GM18508 (cell line): ENCODE results near the gene ST8SIA5.
"Not testable (repeated sequence)": the region's sequence is repeated elsewhere in the genome, so short reads cannot be mapped to it uniquely, and the experiment has no call there.

ENCODE experiments used
- ATAC-seq: cut with Tn5 transposase; IDR thresholded peaks from one replicate; pipeline ENCODE4 v1.9.1; 2021; ENCODE audit warnings: moderate number of reproducible peaks; ENCODE audit not compliant: insufficient read depth, unreplicated experiment

Gene ST8SIA5, protein sequence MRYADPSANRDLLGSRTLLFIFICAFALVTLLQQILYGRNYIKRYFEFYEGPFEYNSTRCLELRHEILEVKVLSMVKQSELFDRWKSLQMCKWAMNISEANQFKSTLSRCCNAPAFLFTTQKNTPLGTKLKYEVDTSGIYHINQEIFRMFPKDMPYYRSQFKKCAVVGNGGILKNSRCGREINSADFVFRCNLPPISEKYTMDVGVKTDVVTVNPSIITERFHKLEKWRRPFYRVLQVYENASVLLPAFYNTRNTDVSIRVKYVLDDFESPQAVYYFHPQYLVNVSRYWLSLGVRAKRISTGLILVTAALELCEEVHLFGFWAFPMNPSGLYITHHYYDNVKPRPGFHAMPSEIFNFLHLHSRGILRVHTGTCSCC

DNA sequence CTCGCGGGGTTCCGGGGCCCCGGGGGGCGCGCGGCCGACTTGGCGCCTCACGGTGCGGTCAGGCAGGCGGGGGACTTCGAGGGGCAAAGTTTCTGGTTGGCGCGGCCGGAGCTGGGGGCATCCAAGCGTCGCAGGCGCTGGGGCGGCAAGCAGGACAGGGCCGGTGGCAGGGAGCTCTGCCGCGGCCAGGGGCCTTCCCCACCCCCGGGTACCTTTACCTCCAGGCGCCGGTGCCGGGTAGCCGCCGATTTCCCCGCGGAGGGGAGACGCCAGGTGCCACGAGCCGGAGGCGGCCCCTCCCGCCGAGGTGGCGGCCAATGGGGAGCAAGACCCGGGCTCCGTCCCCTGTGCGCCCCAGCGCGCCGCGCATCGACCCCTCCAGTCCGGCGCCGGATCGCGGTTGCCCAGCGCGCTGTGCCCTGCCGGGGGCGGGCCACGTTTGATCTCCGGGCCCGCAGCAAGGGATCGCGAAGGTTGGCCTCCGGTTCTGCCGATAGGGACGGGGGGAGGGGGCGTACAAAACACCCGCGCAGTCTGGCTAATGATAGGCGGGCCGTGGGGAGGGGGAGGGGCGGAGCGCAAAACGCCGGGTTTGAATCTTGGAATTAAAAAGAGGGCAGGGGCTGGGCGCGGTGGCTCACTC is at the start of gene ST8SIA5:
Gene ST8SIA5 (minus strand): TSS at position 495 of the 643 bp plus-strand sequence. CDS start 545 bp downstream, outside the sequence.
- ATAC-seq, result no peak

GRCh38 chr18:46795945-46796344 is 39.1 kb upstream of the ST8SIA5 start:
- not testable (repeated sequence) for ATAC-seq

- no peak for ATAC-seq
Measured at GRCh38 chr18:46794607-46795006, 37.8 kb upstream of the ST8SIA5 start.

GRCh38 chr18:46793565-46793964 is 36.7 kb upstream of the ST8SIA5 start:
- ATAC-seq, result no peak

GRCh38 chr18:46789088-46789487 is 32.2 kb upstream of the ST8SIA5 start:
- ATAC-seq, result no peak

DNA sequence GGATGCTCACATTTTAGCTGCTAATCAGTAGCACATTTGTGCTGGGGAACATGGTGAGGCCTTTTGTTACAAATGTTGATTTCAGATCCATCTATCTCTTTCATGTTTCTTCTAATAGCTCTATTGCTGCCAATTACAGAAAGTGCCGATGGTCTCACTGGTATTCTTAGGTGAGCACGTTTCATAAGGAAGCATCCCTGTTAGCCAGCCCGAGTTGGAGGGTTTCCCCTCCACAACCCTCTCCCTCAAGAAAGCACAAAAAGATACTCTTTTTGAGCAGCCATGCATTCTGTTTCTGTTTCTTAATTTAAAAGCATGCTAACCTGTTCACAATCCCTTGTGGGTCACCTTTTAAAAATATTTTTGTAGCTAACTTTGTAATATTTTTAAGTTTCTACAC is 30.8 kb upstream of the ST8SIA5 start:
- ATAC-seq, result no peak

- ATAC-seq, result no peak
Measured at GRCh38 chr18:46772357-46772756, 15.5 kb upstream of the ST8SIA5 start.

GRCh38 chr18:46771141-46771540 is 14.3 kb upstream of the ST8SIA5 start:
- no peak for ATAC-seq

DNA sequence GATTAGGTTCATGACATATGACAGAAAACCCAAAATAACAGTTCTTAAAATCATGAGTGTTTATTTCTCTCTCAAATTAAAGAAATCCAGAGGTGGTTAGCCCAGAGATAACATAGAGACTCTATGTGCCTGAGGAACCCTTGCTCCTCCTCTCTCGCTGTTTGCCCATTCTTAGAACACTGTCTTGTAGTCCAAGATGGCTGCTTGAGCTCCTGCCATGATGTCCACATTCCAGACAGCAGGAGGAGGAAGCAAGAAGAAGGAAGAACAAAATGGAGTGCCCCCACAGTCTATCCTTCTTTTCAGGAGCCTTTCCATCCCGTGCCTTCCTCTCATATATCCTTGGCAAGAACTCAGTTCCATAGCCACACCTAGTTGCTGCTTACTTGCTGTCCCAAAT is 13.9 kb upstream of the ST8SIA5 start:
- ATAC-seq, result no peak

- no peak for ATAC-seq
Measured at GRCh38 chr18:46768166-46768921, 11.5 kb upstream of the ST8SIA5 start.

DNA sequence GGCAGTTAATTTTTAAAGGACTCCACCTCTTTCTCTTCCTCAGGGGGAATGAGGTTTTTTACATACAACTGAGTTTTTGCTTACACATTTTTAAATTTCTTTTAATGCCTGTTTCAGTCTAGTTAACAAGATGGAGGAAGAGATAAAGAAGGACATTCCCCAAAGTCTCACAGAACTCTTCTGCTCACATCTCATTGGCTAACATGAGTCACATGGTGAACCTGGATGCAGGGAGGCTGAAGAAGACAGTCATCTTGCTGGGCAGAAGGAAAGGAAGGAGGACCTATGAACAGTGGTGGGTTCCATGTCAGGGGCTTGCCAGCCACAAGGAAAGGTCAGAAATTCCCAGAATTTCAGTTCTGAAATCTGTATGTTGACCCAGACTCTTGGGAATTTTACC is 10.4 kb upstream of the ST8SIA5 start:
- ATAC-seq, result no peak

DNA sequence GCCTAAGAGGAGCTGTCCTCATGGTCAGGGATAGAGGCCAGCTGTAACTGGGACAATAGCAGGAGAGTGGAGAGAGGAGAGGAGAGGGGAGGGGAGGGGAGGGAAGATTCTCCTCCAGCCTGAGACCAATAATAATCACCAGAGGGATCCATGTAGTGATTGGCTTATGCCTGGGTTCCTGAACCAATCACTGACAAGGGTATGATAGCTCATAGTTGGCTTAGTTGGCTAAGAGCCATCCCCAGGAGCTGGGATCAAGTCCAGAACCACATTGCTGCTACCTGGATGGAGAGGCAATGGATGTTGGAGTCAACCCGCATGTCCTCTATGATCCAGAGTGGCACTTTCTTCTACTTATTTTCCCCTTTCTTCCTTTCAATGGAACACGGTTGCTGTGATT is 7.7 kb upstream of the ST8SIA5 start:
- no peak for ATAC-seq

GRCh38 chr18:46761059-46761769 is 4.4 kb upstream of the ST8SIA5 start:
- no peak for ATAC-seq

- ATAC-seq, result no peak
Measured at GRCh38 chr18:46759890-46760289, 3.0 kb upstream of the ST8SIA5 start.

GRCh38 chr18:46756025-46756558 is 761 bp downstream of the ST8SIA5 start:
- ATAC-seq, result no peak

DNA sequence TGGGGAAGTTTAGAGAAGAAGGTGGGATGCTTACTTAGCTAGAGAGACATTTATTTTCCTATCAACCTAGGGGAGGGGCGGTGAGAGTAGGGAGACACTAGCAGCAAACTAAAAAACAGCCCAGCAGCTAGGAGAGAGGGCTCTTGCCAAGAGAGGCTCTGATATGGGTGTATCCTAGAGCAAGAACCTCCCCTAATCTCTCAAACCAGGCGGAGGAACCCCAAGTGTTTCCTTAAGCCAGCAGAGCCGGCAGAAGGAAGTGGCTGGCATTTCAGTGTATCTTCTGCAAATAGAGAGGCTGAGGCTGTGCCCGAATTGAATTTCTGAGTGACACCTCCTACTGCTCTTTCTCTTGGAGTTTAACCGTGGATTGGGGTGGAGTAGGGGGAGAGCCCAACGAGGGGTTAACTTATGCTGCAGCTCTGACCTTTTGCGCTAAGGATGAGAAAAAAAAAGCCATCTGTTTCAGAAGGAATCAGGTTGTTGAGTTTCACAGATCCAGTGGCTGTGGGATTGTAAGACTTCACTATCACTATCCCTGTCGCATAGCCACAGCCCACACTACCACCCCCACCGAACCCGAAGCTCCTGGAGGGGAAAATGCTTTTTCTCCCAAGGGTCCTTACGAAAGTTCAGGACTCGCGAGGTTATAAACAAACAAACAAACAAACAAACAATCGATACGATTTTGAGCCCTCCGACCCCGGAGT is 1.4 kb downstream of the ST8SIA5 start:
- ATAC-seq, result no peak

- ATAC-seq, result no peak
Measured at GRCh38 chr18:46754661-46755292, 2.1 kb downstream of the ST8SIA5 start.

GRCh38 chr18:46754188-46754587 is 2.7 kb downstream of the ST8SIA5 start:
- no peak for ATAC-seq

DNA sequence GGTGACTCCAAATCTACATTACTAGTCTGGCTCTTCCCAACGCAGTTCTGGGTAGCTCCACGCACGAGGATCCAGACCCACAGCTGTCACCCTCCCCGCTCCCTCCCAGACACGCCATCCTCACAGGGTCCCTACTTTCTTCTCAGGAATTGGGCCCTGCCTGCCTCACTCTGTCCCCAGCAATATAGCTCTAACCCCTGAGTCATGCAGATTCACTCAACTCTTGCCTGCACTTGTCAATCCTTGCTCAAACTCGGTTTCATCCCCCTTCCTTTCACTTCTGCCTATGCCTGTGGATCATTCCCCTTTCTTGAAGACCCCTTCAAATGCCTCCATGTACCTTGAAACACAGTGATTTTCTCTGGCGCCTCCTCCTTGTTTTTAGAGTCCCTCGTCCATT is 5.0 kb downstream of the ST8SIA5 start:
- ATAC-seq, result no peak
